Trophoblast cell (in vitro differentiated cells and primary cell): ENCODE data around the gene GOLGA6A.
"Not testable (repeated sequence)": the region's sequence is repeated elsewhere in the genome, so short reads cannot be mapped to it uniquely, and the experiment has no call there.

Source experiments
- DNase-seq, 2 donors: peaks; one replicate each; pipeline ENCODE4 v3.0.0-alpha.2; 2016
- H2AFZ ChIP-seq: 2 replicates; pipeline ENCODE4 v1.6.1; 2013; ENCODE audit warnings: low read length, moderate library complexity, mild to moderate bottlenecking; ENCODE audit not compliant: insufficient read depth, poor library complexity
- H2AK5ac ChIP-seq: 2 replicates; pipeline ENCODE4 v1.6.1; 2013; ENCODE audit warnings: mild to moderate bottlenecking, low read length
- H2BK120ac ChIP-seq: 2 replicates; pipeline ENCODE4 v1.6.1; 2013; ENCODE audit warnings: low read length, mild to moderate bottlenecking, moderate library complexity; ENCODE audit not compliant: insufficient read depth, poor library complexity
- H2BK12ac ChIP-seq: 2 replicates; pipeline ENCODE4 v1.6.1; 2013; ENCODE audit warnings: mild to moderate bottlenecking, low read length, moderate library complexity
- H2BK5ac ChIP-seq: 2 replicates; pipeline ENCODE4 v1.6.1; 2013; ENCODE audit warnings: low read length, low read depth, moderate library complexity, mild to moderate bottlenecking; ENCODE audit not compliant: poor library complexity
- H3K14ac ChIP-seq: 2 replicates; pipeline ENCODE4 v1.6.1; 2013; ENCODE audit warnings: mild to moderate bottlenecking, low read length
- H3K18ac ChIP-seq: 2 replicates; pipeline ENCODE4 v1.6.1; 2013; ENCODE audit warnings: mild to moderate bottlenecking, low read length
- H3K23ac ChIP-seq: 2 replicates; pipeline ENCODE4 v1.6.1; 2013; ENCODE audit warnings: low read length
- H3K27ac ChIP-seq: 2 replicates; pipeline ENCODE4 v1.5.1; 2013; ENCODE audit warnings: low read depth, mild to moderate bottlenecking, inconsistent platforms, low read length, moderate library complexity
- H3K27me3 ChIP-seq: 2 replicates; pipeline ENCODE4 v1.6.1; 2013; ENCODE audit warnings: inconsistent platforms, mild to moderate bottlenecking, low read length, moderate library complexity; ENCODE audit not compliant: insufficient read depth
- H3K36me3 ChIP-seq, 2 experiments: 1 replicate in 1 of 2; 2 replicates in 1 of 2; pipeline ENCODE4 v1.6.1; 2013; ENCODE audit warnings: low read length in 2 of 2, mild to moderate bottlenecking in 2 of 2, moderate library complexity in 1 of 2; ENCODE audit not compliant: insufficient read depth in 2 of 2, control insufficient read depth in 1 of 2
- H3K4ac ChIP-seq: 2 replicates; pipeline ENCODE4 v1.6.1; 2013; ENCODE audit warnings: low read depth, mild to moderate bottlenecking, low read length, moderate library complexity
- H3K4me1 ChIP-seq, 2 experiments: 1 replicate in 1 of 2; 2 replicates in 1 of 2; pipeline ENCODE4 v1.6.1; 2013; ENCODE audit warnings: low read length in 2 of 2, mild to moderate bottlenecking in 2 of 2, moderate library complexity in 1 of 2; ENCODE audit not compliant: insufficient read depth in 2 of 2, control insufficient read depth in 1 of 2
- H3K4me2 ChIP-seq: 2 replicates; pipeline ENCODE4 v1.6.1; 2013; ENCODE audit warnings: inconsistent platforms, mild to moderate bottlenecking, low read length, moderate library complexity
- H3K4me3 ChIP-seq: 2 replicates; pipeline ENCODE4 v1.5.1; 2013; ENCODE audit warnings: mild to moderate bottlenecking, low read depth, low read length, inconsistent platforms
- H3K79me1 ChIP-seq: one replicate; pipeline ENCODE4 v1.6.1; 2013; ENCODE audit warnings: low read length
- H3K79me2 ChIP-seq: 2 replicates; pipeline ENCODE4 v1.6.1; 2013; ENCODE audit warnings: low read length, mild to moderate bottlenecking; ENCODE audit not compliant: control insufficient read depth, insufficient read depth, poor library complexity
- H3K9ac ChIP-seq: 2 replicates; pipeline ENCODE4 v1.6.1; 2013; ENCODE audit warnings: mild to moderate bottlenecking, low read length
- H3K9me3 ChIP-seq: 2 replicates; pipeline ENCODE4 v1.6.1; 2013; ENCODE audit warnings: low read depth, mild to moderate bottlenecking, control low read depth, inconsistent platforms, low read length; ENCODE audit not compliant: insufficient read depth
- H4K12ac ChIP-seq: 2 replicates; pipeline ENCODE4 v1.6.1; 2013; ENCODE audit warnings: low read depth, mild to moderate bottlenecking, low read length, moderate library complexity
- H4K8ac ChIP-seq: 2 replicates; pipeline ENCODE4 v1.6.1; 2013; ENCODE audit warnings: low read depth, mild to moderate bottlenecking, low read length, moderate library complexity
- H4K91ac ChIP-seq: one replicate; pipeline ENCODE4 v1.6.1; 2013; ENCODE audit warnings: low read depth, mild to moderate bottlenecking, low read length, moderate library complexity
- WGBS: extraction: QIAGEN DNeasy Blood & Tissue Kit; methylation state at CpG from one replicate; pipeline ENCODE4 v1.1.7; 2013; ENCODE audit warnings: missing lambda C conversion rate; ENCODE audit not compliant: insufficient read length, insufficient coverage; ENCODE audit errors: extremely low coverage; 5-methylcytosine and 5-hydroxymethylcytosine counted together

The GOLGA6A gene

DNA sequence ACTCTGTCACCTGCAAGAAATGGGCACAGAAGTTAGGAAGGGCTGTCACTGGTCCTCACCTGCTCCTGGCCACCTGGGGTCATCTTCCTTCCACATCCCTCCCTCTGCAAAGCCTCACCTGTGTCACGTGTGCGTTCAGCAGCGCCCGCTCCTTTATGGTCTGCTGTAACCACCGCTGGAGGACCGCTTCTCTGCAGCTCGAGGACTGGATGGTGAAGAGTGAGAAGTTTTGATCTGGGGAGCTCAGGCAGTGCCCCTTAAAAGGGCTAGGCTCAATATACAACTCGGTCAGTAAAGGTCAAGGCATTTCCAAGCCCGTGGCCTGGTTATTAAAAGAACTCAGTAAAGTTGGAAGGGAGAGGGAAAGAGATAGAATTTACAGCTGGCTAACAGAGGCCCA lies 6.6 kb downstream of the GOLGA6A start:
- not testable (repeated sequence) for H2AFZ ChIP-seq, H3K4me2 ChIP-seq, H2BK12ac ChIP-seq, H3K27ac ChIP-seq, H4K91ac ChIP-seq, H3K4ac ChIP-seq, H3K27me3 ChIP-seq, H3K79me1 ChIP-seq, H2BK5ac ChIP-seq, H2BK120ac ChIP-seq, H3K4me3 ChIP-seq, H3K79me2 ChIP-seq, H3K36me3 ChIP-seq, H3K14ac ChIP-seq, H3K23ac ChIP-seq, H4K8ac ChIP-seq, DNase-seq, H3K18ac ChIP-seq, H3K9ac ChIP-seq, H4K12ac ChIP-seq, H2AK5ac ChIP-seq, H3K9me3 ChIP-seq, H3K4me1 ChIP-seq
- no CpG with 5 or more reads among the region's 9 CpGs for WGBS

DNA sequence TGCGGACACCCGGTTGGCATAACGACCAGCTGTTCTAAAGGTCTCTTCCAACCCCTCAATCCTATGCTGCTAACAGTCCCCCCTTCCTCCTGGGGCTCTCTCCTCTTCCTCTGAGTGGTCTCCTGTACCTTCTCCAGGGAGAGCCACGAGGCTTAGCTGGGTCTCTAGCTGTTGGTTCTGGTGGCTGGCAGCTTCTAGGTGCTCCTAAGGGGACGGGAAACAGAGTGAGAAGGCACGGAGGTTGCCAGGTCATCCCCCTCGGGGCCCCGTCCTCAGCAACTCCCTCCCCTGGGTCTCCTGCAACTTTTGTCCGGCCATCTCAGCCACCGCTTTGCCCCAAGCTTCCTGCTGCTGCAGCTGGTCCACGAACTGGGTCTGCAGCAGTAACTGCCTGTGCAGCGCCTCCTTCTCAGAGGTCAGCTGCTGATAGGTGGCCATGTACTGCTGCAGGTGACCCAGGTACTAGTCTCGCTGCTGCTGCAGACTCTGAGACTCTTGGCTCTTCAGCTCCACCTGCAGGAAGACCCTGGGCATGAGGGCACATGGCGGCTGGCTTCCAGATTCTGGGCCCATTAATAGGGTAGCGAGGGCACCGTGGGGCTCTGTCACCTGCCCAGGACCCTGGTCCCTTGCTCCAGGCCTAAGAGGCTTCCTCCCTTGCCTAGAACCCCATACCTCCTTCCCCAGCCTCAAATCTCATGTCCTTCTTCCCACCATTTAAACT lies 9.6 kb downstream of the GOLGA6A start:
- not testable (repeated sequence) for H2AFZ ChIP-seq, H2BK12ac ChIP-seq, H2BK120ac ChIP-seq, H4K12ac ChIP-seq, H3K4ac ChIP-seq, H3K4me1 ChIP-seq, H3K4me2 ChIP-seq, H2AK5ac ChIP-seq, H3K23ac ChIP-seq, H3K79me1 ChIP-seq, H3K36me3 ChIP-seq, H3K79me2 ChIP-seq, H3K27me3 ChIP-seq, H3K9ac ChIP-seq, H4K8ac ChIP-seq, H2BK5ac ChIP-seq, H4K91ac ChIP-seq, H3K14ac ChIP-seq, H3K27ac ChIP-seq, H3K4me3 ChIP-seq, H3K18ac ChIP-seq, H3K9me3 ChIP-seq, DNase-seq
- no CpG with 5 or more reads among the region's 16 CpGs for WGBS

DNA sequence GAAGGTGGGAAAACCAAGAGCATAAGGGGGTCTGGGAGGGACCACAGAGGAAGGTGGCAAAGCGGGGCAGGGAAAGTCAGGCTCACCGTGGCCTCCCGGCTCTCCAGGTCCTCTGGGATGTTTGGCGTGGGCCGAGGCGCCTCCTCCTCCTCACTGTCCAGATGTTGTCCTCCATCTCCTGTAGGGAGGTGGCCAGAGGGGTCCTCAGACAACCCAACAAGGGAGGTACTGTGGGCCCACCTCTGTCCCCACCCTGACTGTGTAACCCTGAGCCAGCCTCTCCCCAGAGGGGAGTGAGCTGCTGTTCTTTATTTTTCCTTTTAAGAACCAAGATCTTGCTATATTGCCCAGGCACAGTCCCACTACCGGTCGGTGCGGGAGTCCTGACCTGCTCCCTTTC lies 10.2 kb downstream of the GOLGA6A start:
- H2AK5ac ChIP-seq, H3K36me3 ChIP-seq, H3K23ac ChIP-seq, H2BK12ac ChIP-seq, H3K27ac ChIP-seq, H3K4me3 ChIP-seq, H3K4me1 ChIP-seq, H3K79me1 ChIP-seq, H3K4me2 ChIP-seq, H3K9ac ChIP-seq, DNase-seq, H3K4ac ChIP-seq, H4K12ac ChIP-seq, H3K27me3 ChIP-seq, H3K9me3 ChIP-seq, H4K91ac ChIP-seq, H3K79me2 ChIP-seq, H2BK120ac ChIP-seq, H3K14ac ChIP-seq, H2AFZ ChIP-seq, H3K18ac ChIP-seq, H4K8ac ChIP-seq, H2BK5ac ChIP-seq: not testable (repeated sequence)
- WGBS, result no CpG with 5 or more reads among the region's 9 CpGs

GRCh38 chr15:74071645-74072044 lies 10.7 kb downstream of the GOLGA6A start:
- not testable (repeated sequence) for H4K12ac ChIP-seq, H4K8ac ChIP-seq, H3K4ac ChIP-seq, H3K9me3 ChIP-seq, DNase-seq, H3K23ac ChIP-seq, H3K9ac ChIP-seq, H3K18ac ChIP-seq, H3K79me1 ChIP-seq, H4K91ac ChIP-seq, H3K4me1 ChIP-seq, H3K36me3 ChIP-seq, H2AFZ ChIP-seq, H3K27ac ChIP-seq, H3K4me3 ChIP-seq, H3K14ac ChIP-seq, H2AK5ac ChIP-seq, H3K4me2 ChIP-seq, H3K79me2 ChIP-seq, H2BK120ac ChIP-seq, H3K27me3 ChIP-seq, H2BK5ac ChIP-seq, H2BK12ac ChIP-seq
- WGBS, result no CpG with 5 or more reads among the region's 6 CpGs
